A673 (cell line): ENCODE data around the gene CAPN13. TPM values are rescaled to one million over a fixed set of nuclear protein-coding genes. Genes with fewer than 3 reads are reported as not detected.

ENCODE experiments used
- BruUV-seq: library from RNA; stranded (reverse); fragments of 400-500 nt; replicated peaks from 2 replicates; lab custom pipeline; 2021; lab: Mats Ljungman, UMichigan
- CTCF ChIA-PET: fragments of 300-600 bp; sonication (Branson Sonifier 250); formaldehyde crosslinking; loops from one replicate; lab custom pipeline; 2022; ENCODE audit warnings: antibody characterized with exemption; lab: Charles Lee
- POLR2A ChIA-PET: fragments of 300-600 bp; sonication (Branson Sonifier 250); formaldehyde crosslinking; loops from one replicate; lab custom pipeline; 2022; ENCODE audit warnings: antibody characterized with exemption; ENCODE audit not compliant: low non-redundant PET; lab: Charles Lee
- DNase-seq: peaks from one replicate; pipeline ENCODE4 v3.0.0-alpha.2; 2015; ENCODE audit warnings: low spot score
- H3K27ac ChIP-seq: fragments of 200-600 bp; sonication (generic); 2 replicates; pipeline ENCODE4 v1.5.1; 2016; ENCODE audit warnings: mixed run types, low read depth, mild to moderate bottlenecking, mixed read lengths, antibody characterized with exemption, low read length; ENCODE audit not compliant: poor library complexity, severe bottlenecking
- H3K27me3 ChIP-seq: fragments of 200-600 bp; sonication (generic); replicated peaks from 2 replicates; pipeline ENCODE4 v1.6.1; 2017; ENCODE audit warnings: mixed run types, low read depth, mild to moderate bottlenecking, mixed read lengths, antibody characterized with exemption, low read length; ENCODE audit not compliant: insufficient read depth, poor library complexity
- H3K36me3 ChIP-seq: fragments of 200-600 bp; sonication (generic); 2 replicates; pipeline ENCODE4 v1.6.1; 2016; ENCODE audit warnings: mixed run types, mild to moderate bottlenecking, mixed read lengths, antibody characterized with exemption, low read length; ENCODE audit not compliant: insufficient read depth, poor library complexity, severe bottlenecking
- H3K4me1 ChIP-seq: fragments of 200-600 bp; sonication (generic); 2 replicates; pipeline ENCODE4 v1.6.1; 2017; ENCODE audit warnings: mixed run types, mild to moderate bottlenecking, mixed read lengths, antibody characterized with exemption, low read length; ENCODE audit not compliant: insufficient read depth, poor library complexity, severe bottlenecking
- H3K4me3 ChIP-seq: fragments of 200-600 bp; sonication (generic); 2 replicates; pipeline ENCODE4 v1.5.1; 2016; ENCODE audit warnings: low read depth, mixed run types, mild to moderate bottlenecking, mixed read lengths, low read length; ENCODE audit not compliant: poor library complexity, severe bottlenecking
- H3K9me3 ChIP-seq: fragments of 200-600 bp; sonication (generic); 2 replicates; pipeline ENCODE4 v1.6.1; 2016; ENCODE audit warnings: mixed run types, low read depth, mild to moderate bottlenecking, mixed read lengths, antibody characterized with exemption, low read length; ENCODE audit not compliant: poor library complexity, severe bottlenecking
- CTCF ChIP-seq: fragments of 300-800, 200-600 bp; sonication (generic); conservative IDR thresholded peaks from 2 replicates; pipeline ENCODE4 v1.5.1; 2017; ENCODE audit warnings: low read depth, mild to moderate bottlenecking, antibody characterized with exemption, low read length, moderate library complexity, mixed read lengths
- EZH2 ChIP-seq: fragments of 200-600 bp; sonication (generic); IDR thresholded peaks from 2 replicates; pipeline ENCODE4 v1.6.1; 2017; ENCODE audit warnings: borderline replicate concordance, low read depth, mild to moderate bottlenecking, mixed read lengths, antibody characterized with exemption, low read length; ENCODE audit not compliant: poor library complexity, severe bottlenecking
- intact Hi-C: fragments of 100-400 bp; cut with micrococcal nuclease; formaldehyde crosslinking; loops from one replicate; pipeline ENCODE4 v1.10.0; 2022; ENCODE audit not compliant: unreplicated experiment
- total RNA-seq: library from RNA; stranded (reverse); gene quantifications from 2 replicates; pipeline ENCODE4 v1.2.3, GENCODE V29; 2021

CAPN13 gene
- total RNA-seq, 1 experiment from 2014 or later, result not detected

GRCh38 chr2:30690126-30690561 lies 117.1 kb downstream of the CAPN13 start:
- H3K4me3 ChIP-seq, result no peak overlapping the region
- intact Hi-C loops, result no loop called here
- no peaks in the 10 kb centered on the region for H3K9me3 ChIP-seq
- no peaks in the 10 kb centered on the region for H3K27me3 ChIP-seq
- POLR2A ChIA-PET, result no interaction called here
- no peak for DNase-seq
- H3K27ac ChIP-seq, result no peak overlapping the region
- H3K36me3 ChIP-seq, result no peaks in the 10 kb centered on the region
- H3K4me1 ChIP-seq, result no peaks in the 10 kb centered on the region
- TF ChIP-seq EZH2 (no peak), CTCF (no peak)
- CTCF ChIA-PET, result no interaction called here
- no TSS peak for BruUV-seq

- no peak overlapping the region for H3K4me3 ChIP-seq
- no TSS peak for BruUV-seq
- ChIA-PET POLR2A (no interaction called here), CTCF (no interaction called here)
- no peaks in the 10 kb centered on the region for H3K9me3 ChIP-seq
- no peak overlapping the region for H3K27ac ChIP-seq
- TF ChIP-seq CTCF (no peak), EZH2 (no peak)
- intact Hi-C loops, result no loop called here
- H3K36me3 ChIP-seq, result no peaks in the 10 kb centered on the region
- no peak for DNase-seq
- H3K27me3 ChIP-seq, result no peaks in the 10 kb centered on the region
- H3K4me1 ChIP-seq, result no peaks in the 10 kb centered on the region
Measured at GRCh38 chr2:30689496-30690125, 117.6 kb downstream of the CAPN13 start.

- ChIA-PET CTCF (no interaction called here), POLR2A (no interaction called here)
- TF ChIP-seq EZH2 (no peak), CTCF (no peak)
- DNase-seq, result no peak
- Histone ChIP-seq H3K4me1 (no peaks in the 10 kb centered on the region), H3K27me3 (no peaks in the 10 kb centered on the region), H3K27ac (no peak overlapping the region), H3K4me3 (no peak overlapping the region), H3K36me3 (no peaks in the 10 kb centered on the region), H3K9me3 (no peaks in the 10 kb centered on the region)
- BruUV-seq, result no TSS peak
- intact Hi-C loops, result no loop called here
Measured at GRCh38 chr2:30688956-30689401, 118.3 kb downstream of the CAPN13 start.
